Natural killer cell treated with Interleukin-12 subunit alpha and Interleukin-12 subunit beta and Interleukin-15 and Interleukin-18, amount 100 ng/mL, for 72 hours (primary cell): Measurements from ENCODE around the gene BAIAP2. TPM values are rescaled to one million over a fixed set of nuclear protein-coding genes. Genes with fewer than 3 reads are reported as not detected.

ENCODE experiments used
- ATAC-seq, 2 donors: fragments of 150-1000 bp; cut with Tn5 transposase in 1 of 2; sonication (Bioruptor Pico), chemical (Tn5 transposase) in 1 of 2; 2 replicates each; pipeline ENCODE4 v1.10.0; 2021
- DNase-seq: peaks from one replicate; pipeline ENCODE4 v3.0.0; 2022; ENCODE audit warnings: low spot score
- H3K27ac Mint-ChIP-seq, 2 donors: 1 replicate in 1 of 2; 2 replicates in 1 of 2; pipeline ENCODE4 v1.8.0; 2022; ENCODE audit warnings: mixed read lengths in 2 of 2, mild to moderate bottlenecking in 1 of 2, moderate library complexity in 1 of 2
- H3K27me3 Mint-ChIP-seq, 2 donors: 1 replicate in 1 of 2; 2 replicates in 1 of 2; pipeline ENCODE4 v1.8.0; 2022; ENCODE audit warnings: mixed read lengths in 2 of 2
- H3K36me3 Mint-ChIP-seq: one replicate; pipeline ENCODE4 v1.8.0; 2022; ENCODE audit warnings: mixed read lengths
- H3K4me1 Mint-ChIP-seq, 2 donors: 1 replicate in 1 of 2; 2 replicates in 1 of 2; pipeline ENCODE4 v1.8.0; 2022; ENCODE audit warnings: low read depth in 2 of 2, mixed read lengths in 2 of 2, mild to moderate bottlenecking in 1 of 2
- H3K4me3 Mint-ChIP-seq: one replicate; pipeline ENCODE4 v1.8.0; 2022; ENCODE audit warnings: mixed read lengths
- H3K9me3 Mint-ChIP-seq: 2 replicates; pipeline ENCODE4 v1.8.0; 2022; ENCODE audit warnings: mixed read lengths
- total RNA-seq, 2 donors: library from RNA; stranded (reverse); gene quantifications; one replicate each; pipeline ENCODE4 v1.2.3, GENCODE V29; 2022

The BAIAP2 gene
- total RNA-seq, 2 donors from 2014 or later = 7.3 to 9.6 TPM

DNA sequence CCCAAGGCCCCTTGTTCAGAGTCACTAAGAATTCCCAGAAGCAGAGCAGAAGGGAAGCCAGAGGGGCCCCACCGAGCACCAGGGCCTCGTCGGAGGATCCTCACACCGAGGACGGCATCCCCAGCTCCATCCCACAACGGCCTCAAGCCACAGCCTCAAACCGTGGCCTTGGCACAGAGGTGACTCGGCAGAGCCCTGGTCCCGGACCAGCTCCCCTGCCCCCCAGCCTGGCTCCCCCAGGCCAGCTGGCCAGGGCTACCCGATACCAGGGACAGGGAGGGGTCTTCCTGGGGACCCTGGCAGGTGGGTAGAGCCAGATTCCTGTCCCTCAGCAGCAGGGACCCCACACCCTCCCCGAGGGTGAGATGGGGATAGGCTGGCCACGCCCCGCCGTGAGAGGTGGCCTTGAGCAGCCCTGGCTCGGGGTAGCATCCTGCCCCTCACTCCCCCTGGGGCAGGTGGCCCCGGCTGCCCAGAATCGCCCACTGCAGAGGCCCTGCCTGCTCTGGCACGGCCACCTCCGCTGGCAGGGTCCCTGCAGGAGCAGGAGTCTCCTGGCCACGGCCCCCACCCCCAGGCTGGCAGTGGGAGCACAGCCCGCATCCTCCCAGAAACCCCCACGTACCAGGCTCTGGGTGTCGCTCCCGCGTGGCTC, 124.8 kb downstream of the BAIAP2 start:
- Mint-ChIP-seq H3K27me3 (no peaks in the 10 kb centered on the region), H3K27ac (no peak overlapping the region), H3K4me1 (peaks cover 0 to 7% of the 10 kb centered on the region in 2 donors), H3K4me3 (no peak overlapping the region), H3K36me3 (no peaks in the 10 kb centered on the region), H3K9me3 (no peaks in the 10 kb centered on the region)
- peak; percentile 3 to 49 for ATAC-seq
- no peak for DNase-seq

DNA sequence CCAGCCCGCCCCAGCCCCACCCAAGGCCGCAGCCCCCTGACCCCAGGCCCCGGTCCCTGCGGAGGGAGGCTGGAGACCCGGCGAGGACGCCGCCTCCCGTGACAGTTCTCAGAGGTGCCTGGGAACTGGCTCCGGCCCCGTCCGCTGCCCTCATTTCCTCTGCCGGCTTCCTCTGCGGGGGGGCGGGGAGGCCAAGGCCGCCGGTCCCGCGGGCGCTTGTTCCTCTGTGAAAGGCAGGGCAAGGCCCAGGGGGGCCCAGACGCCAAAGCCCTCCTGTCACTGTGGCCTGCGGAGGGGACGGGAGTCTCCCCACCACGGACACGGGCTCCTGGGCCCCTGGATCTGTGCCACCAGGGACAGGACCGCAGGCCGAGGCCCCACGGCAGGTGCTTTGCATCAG, 125.4 kb downstream of the BAIAP2 start:
- Mint-ChIP-seq H3K9me3 (no peaks in the 10 kb centered on the region), H3K36me3 (no peaks in the 10 kb centered on the region), H3K27ac (peak overlapping the region in 1 of 2 donors; percentile 59), H3K4me3 (peak overlapping the region; percentile 48), H3K4me1 (peaks cover 0 to 7% of the 10 kb centered on the region in 2 donors), H3K27me3 (no peaks in the 10 kb centered on the region)
- peak; percentile 64 to 77 for ATAC-seq
- no peak for DNase-seq

DNA sequence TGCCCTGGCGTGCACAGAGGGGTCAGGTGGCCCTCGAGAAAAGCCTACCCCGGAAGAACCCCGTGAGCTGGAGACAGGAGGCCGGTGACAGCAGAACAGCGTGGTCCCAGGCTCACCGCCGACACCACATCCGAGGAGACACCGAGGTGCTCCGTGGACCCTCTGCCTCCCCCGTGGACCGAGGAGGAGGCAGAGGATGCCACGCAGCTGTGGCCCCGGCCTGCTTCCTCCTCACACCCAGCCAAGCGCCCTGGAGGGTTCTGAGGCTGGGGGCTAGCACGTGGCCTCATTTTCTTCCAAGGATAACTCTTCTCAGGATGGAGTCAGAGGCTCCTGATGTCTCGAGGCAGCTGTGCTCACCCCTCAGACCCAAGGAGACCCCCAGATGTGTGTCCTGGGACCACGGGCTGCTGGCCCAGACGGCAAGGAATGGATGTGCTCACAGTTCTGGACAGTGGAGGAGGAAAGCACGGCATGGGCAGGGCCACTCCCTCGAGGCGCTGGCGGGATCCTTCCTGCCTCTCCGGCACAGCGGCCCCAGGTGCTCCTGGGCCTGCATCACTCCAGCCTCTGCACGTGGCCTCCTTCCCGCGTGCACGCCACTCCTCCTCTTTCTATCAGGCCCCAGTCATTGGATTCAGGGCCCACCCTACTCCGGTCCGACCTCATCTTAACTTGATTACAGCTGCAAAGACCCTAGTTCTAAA, 125.9 kb downstream of the BAIAP2 start:
- Mint-ChIP-seq H3K27me3 (no peaks in the 10 kb centered on the region), H3K27ac (peak overlapping the region in 1 of 2 donors; percentile 59), H3K4me1 (peaks cover 0 to 7% of the 10 kb centered on the region in 2 donors), H3K4me3 (peak overlapping the region; percentile 48), H3K36me3 (no peaks in the 10 kb centered on the region), H3K9me3 (no peaks in the 10 kb centered on the region)
- ATAC-seq (peak in 1 of 2 donors; percentile 17), DNase-seq (no peak)

DNA sequence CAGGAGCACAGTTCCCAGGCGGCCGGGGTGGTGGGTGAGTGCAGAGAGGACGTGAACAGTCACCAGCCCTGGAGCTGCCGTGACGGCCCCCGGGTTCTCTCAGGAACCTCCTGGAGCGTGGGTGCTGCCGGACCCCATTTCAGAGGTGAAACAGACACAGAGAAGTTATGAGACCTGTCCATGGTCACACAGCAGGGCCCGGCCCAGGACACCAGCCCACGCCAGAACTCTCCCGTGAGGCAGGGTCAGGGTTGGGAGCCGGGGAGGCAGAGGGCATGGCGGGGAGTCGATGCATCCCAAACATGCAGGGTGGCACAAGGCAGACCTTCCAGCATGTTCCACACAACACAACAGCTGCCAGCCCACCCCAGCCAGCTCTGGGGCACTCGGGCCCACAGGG, 126.6 kb downstream of the BAIAP2 start:
- Mint-ChIP-seq H3K27ac (peak overlapping the region in 1 of 2 donors; percentile 59), H3K4me1 (peaks cover 0 to 7% of the 10 kb centered on the region in 2 donors), H3K27me3 (no peaks in the 10 kb centered on the region), H3K4me3 (peak overlapping the region; percentile 30), H3K36me3 (no peaks in the 10 kb centered on the region), H3K9me3 (no peaks in the 10 kb centered on the region)
- DNase-seq (no peak), ATAC-seq (no peak)

DNA sequence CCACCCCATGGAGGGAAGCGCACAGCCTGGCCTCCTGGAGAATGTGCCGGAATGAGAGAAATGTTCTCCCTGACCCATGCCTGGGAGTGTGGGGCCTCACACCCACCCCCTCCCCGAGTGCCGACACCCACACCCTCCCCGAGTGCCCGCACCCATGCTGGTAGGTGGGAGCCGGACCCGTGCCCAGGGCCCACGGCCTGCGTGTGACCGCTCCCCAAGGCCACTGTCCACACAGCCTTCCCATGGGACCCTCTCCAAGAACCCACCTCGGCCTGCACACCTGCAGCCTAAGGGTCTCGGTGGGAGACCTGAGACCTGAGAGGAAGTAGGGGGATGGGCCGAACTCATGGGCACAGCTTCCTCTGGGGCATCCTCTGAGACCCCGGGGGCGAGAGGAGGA, 127.0 kb downstream of the BAIAP2 start:
- ATAC-seq (no peak), DNase-seq (no peak)
- H3K4me1 Mint-ChIP-seq = peaks cover 0 to 7% of the 10 kb centered on the region in 2 donors
- no peak overlapping the region for H3K27ac Mint-ChIP-seq
- no peaks in the 10 kb centered on the region for H3K27me3 Mint-ChIP-seq
- H3K9me3 Mint-ChIP-seq = no peaks in the 10 kb centered on the region
- H3K36me3 Mint-ChIP-seq = no peaks in the 10 kb centered on the region
- no peak overlapping the region for H3K4me3 Mint-ChIP-seq

DNA sequence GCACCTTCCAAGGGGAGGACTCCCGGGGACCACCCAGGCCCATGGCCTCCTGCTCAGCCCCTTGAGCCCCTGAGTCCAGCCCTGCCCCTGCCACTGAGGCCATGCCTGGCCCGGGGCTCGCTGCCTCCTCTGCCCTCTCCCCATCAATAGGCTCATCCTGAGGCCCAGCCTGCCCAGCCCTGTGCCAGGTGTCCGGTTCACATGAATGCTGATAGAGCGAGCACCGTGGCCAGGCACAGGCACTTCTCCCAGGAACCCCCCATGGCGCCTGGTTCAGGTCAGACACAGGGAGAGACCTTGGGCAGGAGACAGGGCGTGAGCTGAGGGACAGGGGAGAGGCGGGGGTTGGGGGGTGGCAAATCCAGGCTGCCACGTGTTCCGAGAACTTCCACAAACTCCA, 127.5 kb downstream of the BAIAP2 start:
- Mint-ChIP-seq H3K4me1 (peaks cover 0 to 7% of the 10 kb centered on the region in 2 donors), H3K4me3 (no peak overlapping the region), H3K27me3 (peaks cover 0 to 2% of the 10 kb centered on the region in 2 donors), H3K27ac (no peak overlapping the region), H3K9me3 (no peaks in the 10 kb centered on the region), H3K36me3 (no peaks in the 10 kb centered on the region)
- ATAC-seq (no peak), DNase-seq (peak; percentile 61)

DNA sequence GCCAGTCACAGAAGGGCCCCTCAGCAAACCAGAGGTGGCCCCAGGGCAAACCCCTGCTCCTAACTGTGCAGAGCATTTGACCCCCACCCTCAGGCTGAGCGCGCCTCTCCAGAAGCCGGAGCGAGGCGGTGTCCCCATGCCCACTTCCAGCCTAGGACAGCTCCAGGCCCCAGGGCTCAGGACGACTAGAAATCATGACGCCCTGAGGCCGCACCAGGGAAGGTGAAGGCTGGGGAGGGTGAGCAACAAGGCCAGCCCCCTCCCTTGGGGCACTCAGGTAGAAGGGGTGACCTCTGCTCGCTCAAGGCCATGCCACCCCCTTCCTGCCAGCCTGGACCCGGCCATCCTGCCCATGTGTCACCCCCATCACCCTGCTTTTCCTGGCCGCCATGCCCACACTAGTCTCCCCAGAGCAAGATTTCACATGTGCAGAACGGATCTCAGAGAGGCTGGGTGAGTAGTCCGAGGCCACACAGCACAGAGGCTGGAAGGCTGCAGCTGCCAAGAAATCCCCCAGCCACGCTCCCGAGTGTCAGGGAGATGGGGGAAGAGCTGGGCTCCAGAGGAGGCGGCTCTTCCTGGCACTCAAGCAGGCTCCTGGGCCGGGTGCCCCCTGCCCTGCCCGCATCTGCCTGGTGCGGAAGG, 128.2 kb downstream of the BAIAP2 start:
- Mint-ChIP-seq H3K27ac (no peak overlapping the region), H3K4me1 (peaks cover 0 to 7% of the 10 kb centered on the region in 2 donors), H3K9me3 (no peaks in the 10 kb centered on the region), H3K36me3 (no peaks in the 10 kb centered on the region), H3K27me3 (peaks cover 0 to 2% of the 10 kb centered on the region in 2 donors), H3K4me3 (no peak overlapping the region)
- DNase-seq = peak; percentile 58
- ATAC-seq = no peak

DNA sequence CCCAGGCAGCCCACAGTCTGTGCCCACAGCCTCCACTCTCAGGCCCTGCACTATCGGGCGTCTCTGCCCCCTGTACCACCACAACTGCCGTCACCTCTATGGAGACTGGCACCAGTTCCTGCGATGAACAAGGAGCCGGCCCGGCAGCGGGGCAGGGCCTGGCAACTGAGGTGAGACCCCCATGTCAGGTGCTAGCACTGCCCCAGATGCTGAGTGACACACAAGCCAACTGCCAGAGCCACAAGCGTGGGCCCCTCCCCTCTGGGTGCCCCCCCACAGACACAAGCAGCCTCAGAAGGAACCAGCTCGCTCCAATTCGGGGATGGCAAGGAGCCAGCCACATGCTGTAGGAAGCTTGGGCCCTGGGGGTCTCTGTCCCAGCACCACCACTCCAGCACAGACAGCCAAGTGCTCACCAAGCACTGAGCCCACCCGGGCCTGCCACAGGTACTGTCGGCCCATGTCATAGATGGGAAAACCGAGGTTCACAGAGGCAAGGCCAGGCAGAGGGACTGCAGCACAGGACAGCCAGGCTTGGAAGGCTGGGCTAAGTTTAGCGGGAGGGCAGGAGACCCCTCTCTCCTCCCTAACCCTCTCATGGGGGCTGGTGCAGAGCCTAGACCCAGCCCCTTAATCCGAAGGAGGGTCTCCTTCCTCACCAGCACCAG, 128.9 kb downstream of the BAIAP2 start:
- Mint-ChIP-seq H3K4me1 (peaks cover 0 to 6% of the 10 kb centered on the region in 2 donors), H3K27me3 (peaks cover 0 to 2% of the 10 kb centered on the region in 2 donors), H3K27ac (no peak overlapping the region), H3K9me3 (no peaks in the 10 kb centered on the region), H3K36me3 (no peaks in the 10 kb centered on the region), H3K4me3 (no peak overlapping the region)
- ATAC-seq (no peak), DNase-seq (peak; percentile 22)

DNA sequence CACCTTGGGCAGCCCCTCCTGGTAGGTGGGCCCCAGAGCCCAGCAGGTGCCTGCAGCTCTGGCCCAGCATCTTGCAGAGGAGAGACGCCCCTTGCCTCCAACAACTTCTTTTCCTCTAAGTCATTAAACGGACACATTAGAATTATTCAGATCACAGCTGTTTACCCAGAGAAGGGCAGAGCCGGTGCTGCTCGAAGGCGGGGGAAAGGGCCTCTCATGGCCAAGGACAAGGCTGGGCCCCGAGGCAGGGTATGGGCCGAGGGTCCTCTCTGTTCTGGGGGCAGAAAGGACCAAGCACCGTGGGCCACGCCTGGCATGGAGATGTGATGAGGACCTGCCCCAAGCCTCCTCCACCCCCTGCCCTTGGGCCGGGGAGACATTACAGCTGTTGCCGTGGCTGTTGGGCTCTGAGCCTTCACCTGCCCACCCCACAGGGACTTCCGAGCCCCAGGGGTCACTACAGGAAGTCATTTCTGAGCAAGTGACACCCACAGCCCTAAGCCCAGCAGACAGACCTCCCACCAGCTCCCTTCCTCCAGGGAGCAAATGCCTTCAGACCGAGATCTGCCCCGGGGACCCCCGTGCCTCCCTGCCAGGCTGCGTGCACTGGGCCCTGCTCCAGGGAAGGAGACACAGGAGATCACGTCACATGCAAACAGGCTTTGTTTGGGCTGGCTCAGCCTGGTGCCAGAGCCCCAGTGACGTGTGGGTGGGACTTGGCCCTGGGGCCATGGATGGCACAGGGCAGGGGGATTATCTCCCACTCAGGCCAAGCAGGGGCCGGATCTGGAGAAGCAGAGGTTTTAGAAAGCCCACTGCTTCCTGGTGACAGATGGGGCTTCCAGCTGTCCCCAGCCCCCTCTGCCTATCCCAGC, 129.7 kb downstream of the BAIAP2 start:
- no peak for ATAC-seq
- Mint-ChIP-seq H3K36me3 (no peaks in the 10 kb centered on the region), H3K9me3 (no peaks in the 10 kb centered on the region), H3K27ac (no peak overlapping the region), H3K4me1 (peaks cover 0 to 3% of the 10 kb centered on the region in 2 donors), H3K4me3 (no peak overlapping the region), H3K27me3 (peaks cover 0 to 2% of the 10 kb centered on the region in 2 donors)
- DNase-seq = peak; percentile 42

DNA sequence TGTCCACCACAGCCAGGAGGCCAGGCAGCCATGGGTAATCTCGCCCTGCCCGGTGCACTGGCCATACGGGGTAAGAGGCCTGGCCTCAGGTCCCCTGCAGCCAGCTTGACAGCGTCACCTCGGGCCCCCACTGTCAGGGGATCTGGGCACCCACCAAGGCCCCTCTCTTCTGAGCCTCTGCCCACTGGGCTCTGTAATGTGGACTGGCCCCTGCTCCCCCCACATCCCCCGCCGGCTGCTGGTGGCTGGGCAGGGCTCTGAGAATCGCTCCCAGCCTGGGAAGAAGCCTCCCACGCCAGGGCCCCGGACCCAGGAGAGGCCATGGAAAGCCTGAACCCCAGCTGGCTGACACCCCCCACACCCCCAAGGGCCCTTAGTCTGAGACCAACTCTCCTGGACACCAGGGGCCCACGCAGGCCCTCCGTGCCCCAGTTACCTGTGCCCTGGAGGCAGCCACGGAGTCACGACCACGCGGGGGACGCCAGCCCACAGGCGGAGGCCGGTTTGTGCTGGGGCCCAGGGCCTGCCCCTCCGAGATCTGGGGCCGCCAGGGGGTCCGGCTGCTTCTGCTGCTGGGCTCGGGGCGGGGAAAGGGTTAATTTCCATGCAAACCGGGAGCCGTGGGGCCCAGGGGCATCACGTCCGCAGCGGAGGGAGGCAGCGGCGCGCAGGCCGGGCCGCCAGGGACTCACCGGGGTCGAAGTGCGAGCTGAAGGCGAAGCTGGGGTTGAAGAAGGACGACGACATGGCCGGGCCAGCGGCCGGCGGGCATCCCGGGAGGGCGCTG, 130.5 kb downstream of the BAIAP2 start, which contains the start of gene PVALEF:
TSS of gene PVALEF (plus strand) at position 262 of the 787 bp plus-strand sequence. CDS start 15,720 bp downstream, outside the sequence.
- ATAC-seq = no peak
- H3K27me3 Mint-ChIP-seq = peaks cover 0 to 2% of the 10 kb centered on the region in 2 donors
- peak; percentile 60 for DNase-seq
- H3K27ac Mint-ChIP-seq = no peak within 1 kb of the TSS
- peaks cover 0 to 2% of the 10 kb centered on the region in 2 donors for H3K4me1 Mint-ChIP-seq
- no peaks in the 10 kb centered on the region for H3K36me3 Mint-ChIP-seq
- no peaks in the 10 kb centered on the region for H3K9me3 Mint-ChIP-seq
- H3K4me3 Mint-ChIP-seq = peak within 1 kb of the TSS; percentile 17

DNA sequence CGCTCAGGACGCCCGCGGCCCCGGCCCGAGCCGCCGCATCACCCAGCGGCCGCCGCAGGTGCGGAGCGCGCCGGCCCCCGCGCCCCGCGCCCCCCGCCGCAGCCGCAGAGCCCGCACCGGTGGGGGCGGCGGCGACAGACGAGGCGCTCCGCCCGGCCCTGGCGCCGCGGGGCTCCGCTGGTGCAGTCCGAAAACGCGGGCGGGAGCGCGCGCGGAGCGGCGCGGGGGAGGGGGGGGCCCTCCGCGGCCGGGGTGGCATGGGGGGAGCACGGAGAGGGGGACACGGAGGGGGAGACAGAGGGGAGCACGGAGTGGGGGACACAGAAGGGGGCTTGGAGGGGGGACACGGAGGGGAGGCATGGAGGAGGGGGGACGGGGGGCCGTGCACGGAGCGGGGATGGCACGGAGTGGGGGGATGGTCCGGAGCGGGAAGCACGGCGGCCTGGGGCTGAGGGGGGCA, 131.1 kb downstream of the BAIAP2 start, which contains the start of gene AATK:
TSS of gene AATK (minus strand) at position 189 of the 460 bp plus-strand sequence. CDS start 229 bp downstream, outside the sequence.
- no peaks in the 10 kb centered on the region for H3K36me3 Mint-ChIP-seq
- DNase-seq = peak; percentile 37
- H3K4me1 Mint-ChIP-seq = no peaks in the 10 kb centered on the region
- H3K27me3 Mint-ChIP-seq = peaks cover 0 to 2% of the 10 kb centered on the region in 2 donors
- no peaks in the 10 kb centered on the region for H3K9me3 Mint-ChIP-seq
- no peak for ATAC-seq
- H3K27ac Mint-ChIP-seq = no peak within 1 kb of the TSS
- peak within 1 kb of the TSS; percentile 17 for H3K4me3 Mint-ChIP-seq
